ENCODE data around the gene CDC45. TPM values are rescaled to one million over a fixed set of nuclear protein-coding genes. Genes with fewer than 3 reads are reported as not detected.

CDC45 gene
- total and polyA plus RNA-seq, 7 experiments from 2014 or later: 0.35 to 57.7 (median 0.85) TPM

- no peak overlapping the region for H3K27ac ChIP-seq (ENCODE audit: low read depth, low read length)
- Mint-ChIP-seq H3K27me3 (peaks cover 6 to 23% (median 8%) of the 10 kb centered on the region in 5 donors), H3K9me3 (no peaks in the 10 kb centered on the region), H3K4me1 (peaks cover 0 to 16% (median 10%) of the 10 kb centered on the region in 7 donors), H3K36me3 (peaks cover 0 to 4% (median 0%) of the 10 kb centered on the region in 5 donors), H3K27ac (peak overlapping the region in 1 of 9 donors; percentile 44), H3K4me3 (no peak overlapping the region)
- ChIA-PET POLR2A (no interaction called here), CTCF (no interaction called here)
- no peaks in the 10 kb centered on the region for H3K27me3 ChIP-seq (ENCODE audit: control insufficient read depth in 2 of 2, insufficient read depth in 2 of 2, low read length in 2 of 2)
- DNase-seq (no peak), ATAC-seq (no peak)
- no peaks in the 10 kb centered on the region for H3K9me3 ChIP-seq (ENCODE audit: control insufficient read depth in 2 of 3, low read length in 3 of 3)
- no peaks in the 10 kb centered on the region for H3K4me1 ChIP-seq (ENCODE audit: control insufficient read depth in 2 of 2, insufficient read depth in 2 of 2, low read length in 2 of 2)
- H3K36me3 ChIP-seq (ENCODE audit: control insufficient read depth in 2 of 3, insufficient read depth in 3 of 3, low read length in 3 of 3): no peaks in the 10 kb centered on the region
- intact Hi-C loops (cut with micrococcal nuclease): no loop called here
- H3K4me3 ChIP-seq (ENCODE audit: low read length): no peak overlapping the region
These were observed 41.0 kb downstream of the CDC45 start for GRCh38 chr22:19520566-19521305.

GRCh38 chr22:19522190-19522880, 42.6 kb downstream of the CDC45 start:
- Mint-ChIP-seq H3K27ac (peak overlapping the region in 2 of 9 donors; percentile 51 to 55), H3K9me3 (no peaks in the 10 kb centered on the region), H3K36me3 (peaks cover 0 to 5% (median 0%) of the 10 kb centered on the region in 5 donors), H3K4me1 (peaks cover 0 to 16% (median 10%) of the 10 kb centered on the region in 7 donors), H3K4me3 (peak overlapping the region; percentile 56 to 87 (median 76)), H3K27me3 (peaks cover 12 to 32% (median 13%) of the 10 kb centered on the region in 5 donors)
- Histone ChIP-seq H3K27ac (ENCODE audit: low read depth, low read length) (no peak overlapping the region), H3K9me3 (ENCODE audit: control insufficient read depth in 2 of 3, low read length in 3 of 3) (no peaks in the 10 kb centered on the region), H3K27me3 (ENCODE audit: control insufficient read depth in 2 of 2, insufficient read depth in 2 of 2, low read length in 2 of 2) (no peaks in the 10 kb centered on the region), H3K36me3 (ENCODE audit: control insufficient read depth in 2 of 3, insufficient read depth in 3 of 3, low read length in 3 of 3) (no peaks in the 10 kb centered on the region), H3K4me1 (ENCODE audit: control insufficient read depth in 2 of 2, insufficient read depth in 2 of 2, low read length in 2 of 2) (no peaks in the 10 kb centered on the region), H3K4me3 (ENCODE audit: low read length) (no peak overlapping the region)
- ATAC-seq: no peak
- intact Hi-C loops (cut with micrococcal nuclease): no loop called here
- DNase-seq: no peak
- ChIA-PET POLR2A (interaction anchor here (0.6 kb wide), 1 partner anchor 377 kb away, joined by 4 read pairs; no protein-coding TSS in a partner anchor), CTCF (no interaction called here)

- no peak for ATAC-seq
- no peaks in the 10 kb centered on the region for H3K27me3 ChIP-seq (ENCODE audit: control insufficient read depth in 2 of 2, insufficient read depth in 2 of 2, low read length in 2 of 2)
- DNase-seq: no peak
- intact Hi-C loops (cut with micrococcal nuclease): no loop called here
- ChIA-PET POLR2A (no interaction called here), CTCF (no interaction called here)
- no peak overlapping the region for H3K27ac ChIP-seq (ENCODE audit: low read depth, low read length)
- no peaks in the 10 kb centered on the region for H3K9me3 ChIP-seq (ENCODE audit: control insufficient read depth in 2 of 3, low read length in 3 of 3)
- H3K4me1 ChIP-seq (ENCODE audit: control insufficient read depth in 2 of 2, insufficient read depth in 2 of 2, low read length in 2 of 2): no peaks in the 10 kb centered on the region
- no peaks in the 10 kb centered on the region for H3K36me3 ChIP-seq (ENCODE audit: control insufficient read depth in 2 of 3, insufficient read depth in 3 of 3, low read length in 3 of 3)
- Mint-ChIP-seq H3K36me3 (peaks cover 0 to 5% (median 0%) of the 10 kb centered on the region in 5 donors), H3K9me3 (no peaks in the 10 kb centered on the region), H3K4me3 (peak overlapping the region; percentile 63 to 87 (median 76)), H3K27ac (peak overlapping the region in 1 of 9 donors; percentile 55), H3K4me1 (peaks cover 0 to 16% (median 10%) of the 10 kb centered on the region in 7 donors), H3K27me3 (peaks cover 12 to 32% (median 13%) of the 10 kb centered on the region in 5 donors)
- H3K4me3 ChIP-seq (ENCODE audit: low read length): no peak overlapping the region
These were observed 43.1 kb downstream of the CDC45 start for GRCh38 chr22:19522881-19523239.

- no peaks in the 10 kb centered on the region for H3K4me1 ChIP-seq (ENCODE audit: control insufficient read depth in 2 of 2, insufficient read depth in 2 of 2, low read length in 2 of 2)
- H3K9me3 Mint-ChIP-seq: no peaks in the 10 kb centered on the region
- H3K4me1 Mint-ChIP-seq: peaks cover 0 to 16% (median 10%) of the 10 kb centered on the region in 7 donors
- ChIA-PET CTCF (no interaction called here), POLR2A (no interaction called here)
- peaks cover 0 to 5% (median 0%) of the 10 kb centered on the region in 5 donors for H3K36me3 Mint-ChIP-seq
- H3K4me3 Mint-ChIP-seq: peak overlapping the region; percentile 64 to 87 (median 77)
- H3K36me3 ChIP-seq (ENCODE audit: control insufficient read depth in 2 of 3, insufficient read depth in 3 of 3, low read length in 3 of 3): no peaks in the 10 kb centered on the region
- intact Hi-C loops (cut with micrococcal nuclease): no loop called here
- peaks cover 12 to 32% (median 13%) of the 10 kb centered on the region in 5 donors for H3K27me3 Mint-ChIP-seq
- peak overlapping the region in 3 of 9 donors; percentile 38 to 64 (median 53) for H3K27ac Mint-ChIP-seq
- DNase-seq: peak in 6 of 9 donors; percentile 23 to 54 (median 33)
- peak overlapping the region; percentile 50 for H3K4me3 ChIP-seq (ENCODE audit: low read length)
- H3K9me3 ChIP-seq (ENCODE audit: control insufficient read depth in 2 of 3, low read length in 3 of 3): no peaks in the 10 kb centered on the region
- H3K27me3 ChIP-seq (ENCODE audit: control insufficient read depth in 2 of 2, insufficient read depth in 2 of 2, low read length in 2 of 2): no peaks in the 10 kb centered on the region
- peak; percentile 75 for ATAC-seq
- no peak overlapping the region for H3K27ac ChIP-seq (ENCODE audit: low read depth, low read length)
These were observed 43.8 kb downstream of the CDC45 start for GRCh38 chr22:19523240-19524169.

- Histone ChIP-seq H3K27me3 (ENCODE audit: control insufficient read depth in 2 of 2, insufficient read depth in 2 of 2, low read length in 2 of 2) (no peaks in the 10 kb centered on the region), H3K4me3 (ENCODE audit: low read length) (peak within 1 kb of the TSS; percentile 50), H3K9me3 (ENCODE audit: control insufficient read depth in 2 of 3, low read length in 3 of 3) (no peaks in the 10 kb centered on the region), H3K27ac (ENCODE audit: low read depth, low read length) (no peak within 1 kb of the TSS), H3K36me3 (ENCODE audit: control insufficient read depth in 2 of 3, insufficient read depth in 3 of 3, low read length in 3 of 3) (no peaks in the 10 kb centered on the region), H3K4me1 (ENCODE audit: control insufficient read depth in 2 of 2, insufficient read depth in 2 of 2, low read length in 2 of 2) (no peaks in the 10 kb centered on the region)
- ChIA-PET CTCF (no interaction called here), POLR2A (no interaction called here)
- H3K27ac Mint-ChIP-seq: peak within 1 kb of the TSS in 3 of 9 donors; percentile 53 to 77 (median 64)
- H3K36me3 Mint-ChIP-seq: peaks cover 0 to 5% (median 0%) of the 10 kb centered on the region in 5 donors
- peaks cover 0 to 16% (median 10%) of the 10 kb centered on the region in 7 donors for H3K4me1 Mint-ChIP-seq
- DNase-seq (peak in 3 of 9 donors; percentile 13 to 35 (median 27)), ATAC-seq (peak; percentile 44)
- peaks cover 12 to 32% (median 13%) of the 10 kb centered on the region in 5 donors for H3K27me3 Mint-ChIP-seq
- H3K9me3 Mint-ChIP-seq: no peaks in the 10 kb centered on the region
- intact Hi-C loops (cut with micrococcal nuclease): no loop called here
- peak within 1 kb of the TSS; percentile 64 to 87 (median 79) for H3K4me3 Mint-ChIP-seq
These were observed 44.7 kb downstream of the CDC45 start, which contains the start of gene CLDN5 for GRCh38 chr22:19524170-19525115. CLDN5 (minus strand) TSS chr22:19524410; CDS start chr22:19524255, 155 bp downstream.
